PC-9 (cell line): ENCODE data around the gene ZNF462.

Experiments used
- CTCF ChIP-seq: fragments of 200-600 bp; sonication (generic); conservative IDR thresholded peaks from 2 replicates; pipeline ENCODE4 v1.6.1; 2017; ENCODE audit warnings: mixed run types, antibody characterized with exemption, mild to moderate bottlenecking, moderate library complexity
- EZH2 ChIP-seq: fragments of 200-600 bp; sonication (generic); IDR thresholded peaks from 2 replicates; pipeline ENCODE4 v1.8.0; 2017; ENCODE audit warnings: antibody characterized with exemption, low read depth

GRCh38 chr9:106868565-106868964, 5.6 kb downstream of the ZNF462 start:
- no peak for TF ChIP-seq CTCF
- TF ChIP-seq EZH2, result no peak
